Vagina (tissue), 2 donors: ENCODE data around the gene MMP10. TPM values are rescaled to one million over a fixed set of nuclear protein-coding genes. Genes with fewer than 3 reads are reported as not detected.

Experiments used
- DNase-seq, 2 donors: peaks; one replicate each; pipeline ENCODE4 v3.0.0-alpha.2; 2017; ENCODE audit errors: extremely low spot score in 2 of 2
- H3K27ac ChIP-seq: fragments of 200-600 bp; sonication (generic); one replicate; pipeline ENCODE4 v1.5.1; 2019
- H3K27me3 ChIP-seq: fragments of 200-600 bp; sonication (generic); one replicate; pipeline ENCODE4 v1.5.1; 2019
- H3K36me3 ChIP-seq, 2 donors: fragments of 200-600 bp; sonication (generic); one replicate each; pipeline ENCODE4 v1.5.1; 2017 to 2019
- H3K4me1 ChIP-seq: fragments of 200-600 bp; sonication (generic); one replicate; pipeline ENCODE4 v1.5.1; 2019
- H3K4me3 ChIP-seq, 2 donors: fragments of 200-600 bp; sonication (generic); 1 replicate in 1 of 2; 2 replicates in 1 of 2; pipeline ENCODE4 v1.5.1; 2016 to 2019
- H3K9me3 ChIP-seq: fragments of 200-600 bp; sonication (generic); one replicate; pipeline ENCODE4 v1.5.1; 2019
- CTCF ChIP-seq, 3 experiments: fragments of 450-650 bp in 2 of 3; fragments of 200-600 bp in 1 of 3; sonication (generic) in 1 of 3; IDR thresholded peaks; one replicate each; pipeline ENCODE4 v1.5.1; 2017 to 2019; ENCODE audit warnings: antibody characterized with exemption in 3 of 3, mild to moderate bottlenecking in 2 of 3, moderate library complexity in 2 of 3
- POLR2A ChIP-seq, 2 donors: fragments of 450-650 bp; IDR thresholded peaks; one replicate each; pipeline ENCODE4 v1.6.1; 2017; ENCODE audit warnings: antibody characterized with exemption in 2 of 2, mild to moderate bottlenecking in 2 of 2, moderate library complexity in 2 of 2
- POLR2AphosphoS5 ChIP-seq, 2 donors: sonication (generic); formaldehyde crosslinking; IDR thresholded peaks; one replicate each; pipeline ENCODE4 v1.9.0; 2017; ENCODE audit warnings: antibody characterized with exemption in 2 of 2, mild to moderate bottlenecking in 2 of 2, low read depth in 1 of 2; ENCODE audit not compliant: insufficient read depth in 1 of 2
- intact Hi-C: fragments of 100-400 bp; cut with DNase I; formaldehyde crosslinking; loops from one replicate; pipeline ENCODE4 v1.15.1; 2023
- total RNA-seq: library from RNA; depleted of rRNA; stranded (reverse); fragments of >200 nt; gene quantifications from one replicate; pipeline ENCODE4 v1.2.3, GENCODE V29; 2016

The MMP10 gene
- total RNA-seq, 1 donor from 2014 or later = not detected

- Histone ChIP-seq H3K4me1 (no peaks in the 10 kb centered on the region), H3K36me3 (no peaks in the 10 kb centered on the region), H3K4me3 (no peak overlapping the region), H3K9me3 (no peaks in the 10 kb centered on the region), H3K27ac (no peak overlapping the region), H3K27me3 (no peaks in the 10 kb centered on the region)
- no peak for DNase-seq
- TF ChIP-seq POLR2AphosphoS5 (IDR thresholded peaks at IDR 0.05; ENCODE audit: insufficient read depth in 1 of 2, low read depth in 1 of 2) (no peak), CTCF (IDR thresholded peaks at IDR 0.05) (no peak), POLR2A (IDR thresholded peaks at IDR 0.05) (no peak)
- intact Hi-C loops = no loop called here
Observed at GRCh38 chr11:102761646-102762238, 18.7 kb downstream of the MMP10 start.

GRCh38 chr11:102760344-102761035 is 19.9 kb downstream of the MMP10 start:
- Histone ChIP-seq H3K27ac (no peak overlapping the region), H3K36me3 (no peaks in the 10 kb centered on the region), H3K4me1 (no peaks in the 10 kb centered on the region), H3K4me3 (no peak overlapping the region), H3K27me3 (no peaks in the 10 kb centered on the region), H3K9me3 (no peaks in the 10 kb centered on the region)
- intact Hi-C loops = no loop called here
- no peak for DNase-seq
- TF ChIP-seq POLR2AphosphoS5 (IDR thresholded peaks at IDR 0.05; ENCODE audit: insufficient read depth in 1 of 2, low read depth in 1 of 2) = peak; percentile 39 to 78
- no peak for TF ChIP-seq POLR2A (IDR thresholded peaks at IDR 0.05)
- TF ChIP-seq CTCF (IDR thresholded peaks at IDR 0.05) = no peak

- TF ChIP-seq POLR2AphosphoS5 (IDR thresholded peaks at IDR 0.05; ENCODE audit: insufficient read depth in 1 of 2, low read depth in 1 of 2) (no peak), POLR2A (IDR thresholded peaks at IDR 0.05) (no peak), CTCF (IDR thresholded peaks at IDR 0.05) (no peak)
- intact Hi-C loops = no loop called here
- Histone ChIP-seq H3K27ac (no peak overlapping the region), H3K27me3 (no peaks in the 10 kb centered on the region), H3K36me3 (no peaks in the 10 kb centered on the region), H3K4me1 (no peaks in the 10 kb centered on the region), H3K9me3 (no peaks in the 10 kb centered on the region), H3K4me3 (no peak overlapping the region)
- no peak for DNase-seq
Observed at GRCh38 chr11:102757823-102758549, 22.4 kb downstream of the MMP10 start.

- H3K4me1 ChIP-seq = no peaks in the 10 kb centered on the region
- no peak overlapping the region for H3K4me3 ChIP-seq
- DNase-seq = no peak
- H3K27me3 ChIP-seq = no peaks in the 10 kb centered on the region
- no peaks in the 10 kb centered on the region for H3K9me3 ChIP-seq
- TF ChIP-seq POLR2AphosphoS5 (IDR thresholded peaks at IDR 0.05; ENCODE audit: insufficient read depth in 1 of 2, low read depth in 1 of 2) (no peak), CTCF (IDR thresholded peaks at IDR 0.05) (no peak), POLR2A (IDR thresholded peaks at IDR 0.05) (no peak)
- intact Hi-C loops = no loop called here
- no peaks in the 10 kb centered on the region for H3K36me3 ChIP-seq
- no peak overlapping the region for H3K27ac ChIP-seq
Observed at GRCh38 chr11:102753267-102753666, 27.2 kb downstream of the MMP10 start.
